SK-N-SH treated with all-trans-retinoic acid at 6 μM for 48 hours (cell line): ENCODE measurements around the gene ITGA3.

Source experiments
- ATAC-seq: fragments of 200-7000 bp; cut with Tn5 transposase; 3 replicates; pipeline ENCODE4 v1.9.1; 2020; ENCODE audit warnings: mild to moderate bottlenecking, moderate library complexity
- ARNTL ChIP-seq: fragments of 450-650 bp; formaldehyde crosslinking; IDR thresholded peaks from 2 replicates; pipeline ENCODE4 v1.5.0; 2020; ENCODE audit warnings: low read depth, mild to moderate bottlenecking, moderate library complexity, borderline replicate concordance
- BACH2 ChIP-seq: fragments of 250-450 bp; sonication (Bioruptor Pico); IDR thresholded peaks from 2 replicates; pipeline ENCODE4 v1.9.0; 2021; ENCODE audit warnings: mild to moderate bottlenecking, borderline replicate concordance
- CSDC2 ChIP-seq: fragments of 250-450 bp; sonication (Bioruptor Pico); IDR thresholded peaks from 2 replicates; pipeline ENCODE4 v1.5.0; 2020; ENCODE audit warnings: mild to moderate bottlenecking, moderate library complexity
- ESRRG ChIP-seq: fragments of 250-450 bp; sonication (Bioruptor Pico); IDR thresholded peaks from 2 replicates; pipeline ENCODE4 v1.6.1; 2021; ENCODE audit warnings: mild to moderate bottlenecking
- GLIS3 ChIP-seq: fragments of 250-450 bp; sonication (Bioruptor Pico); IDR thresholded peaks from 2 replicates; pipeline ENCODE4 v1.5.0; 2020; ENCODE audit warnings: mild to moderate bottlenecking, moderate library complexity
- ISL1 ChIP-seq: fragments of 250-450 bp; sonication (Bioruptor Pico); IDR thresholded peaks from 2 replicates; pipeline ENCODE4 v2.1.2; 2022; ENCODE audit warnings: mild to moderate bottlenecking, moderate library complexity
- RARB ChIP-seq: fragments of 250-450 bp; sonication (Bioruptor Pico); IDR thresholded peaks from 2 replicates; pipeline ENCODE4 v1.8.0; 2021; ENCODE audit warnings: mild to moderate bottlenecking, moderate library complexity
- SNAI2 ChIP-seq: fragments of 250-450 bp; sonication (Bioruptor Pico); IDR thresholded peaks from 2 replicates; pipeline ENCODE4 v1.5.0; 2020; ENCODE audit warnings: mild to moderate bottlenecking, moderate library complexity
- TCF4 ChIP-seq: fragments of 250-450 bp; sonication (Bioruptor Pico); IDR thresholded peaks from 2 replicates; pipeline ENCODE4 v1.8.0; 2021; ENCODE audit warnings: mild to moderate bottlenecking, moderate library complexity, borderline replicate concordance
- TOX ChIP-seq: fragments of 250-450 bp; sonication (Bioruptor Pico); IDR thresholded peaks from 2 replicates; pipeline ENCODE4 v1.8.0; 2021; ENCODE audit warnings: mild to moderate bottlenecking, moderate library complexity, borderline replicate concordance
- ZC3H10 ChIP-seq: fragments of 250-450 bp; sonication (Bioruptor Pico); IDR thresholded peaks from 2 replicates; pipeline ENCODE4 v1.5.1; 2021; ENCODE audit warnings: mild to moderate bottlenecking, moderate library complexity
- ZFP3 ChIP-seq: fragments of 250-450 bp; sonication (Bioruptor Pico); IDR thresholded peaks from 2 replicates; pipeline ENCODE4 v1.5.0; 2020; ENCODE audit warnings: mild to moderate bottlenecking, moderate library complexity
- ZNF565 ChIP-seq: fragments of 450-650 bp; formaldehyde crosslinking; conservative IDR thresholded peaks from 2 replicates; pipeline ENCODE4 v1.5.0; 2020; ENCODE audit warnings: low read depth, mild to moderate bottlenecking, moderate library complexity
- ZNF70 ChIP-seq: fragments of 450-650 bp; formaldehyde crosslinking; IDR thresholded peaks from 2 replicates; pipeline ENCODE4 v1.5.0; 2020; ENCODE audit warnings: mild to moderate bottlenecking, moderate library complexity
- ZNF8 ChIP-seq: fragments of 450-650 bp; formaldehyde crosslinking; IDR thresholded peaks from 2 replicates; pipeline ENCODE4 v1.5.0; 2020; ENCODE audit warnings: mild to moderate bottlenecking, moderate library complexity
- TF ChIP-seq, protein P1 (sequence below): fragments of 250-450 bp; sonication (Bioruptor Pico); IDR thresholded peaks from 2 replicates; pipeline ENCODE4 v1.8.0; 2021; ENCODE audit warnings: low read depth, mild to moderate bottlenecking, moderate library complexity, borderline replicate concordance
- TF ChIP-seq, protein P2 (sequence below): fragments of 250-450 bp; sonication (Bioruptor Pico); IDR thresholded peaks from 2 replicates; pipeline ENCODE4 v1.5.1; 2020; ENCODE audit warnings: low read depth, mild to moderate bottlenecking, moderate library complexity
- TF ChIP-seq, protein P3 (sequence below): fragments of 250-450 bp; sonication (Bioruptor Pico); IDR thresholded peaks from 2 replicates; pipeline ENCODE4 v1.5.1; 2021; ENCODE audit warnings: mild to moderate bottlenecking, moderate library complexity
- TF ChIP-seq, protein P4 (sequence below): fragments of 250-450 bp; sonication (Bioruptor Pico); IDR thresholded peaks from 2 replicates; pipeline ENCODE4 v1.5.0; 2020; ENCODE audit warnings: mild to moderate bottlenecking, moderate library complexity
- TF ChIP-seq, protein P5 (sequence below): fragments of 250-450 bp; sonication (Bioruptor Pico); IDR thresholded peaks from 2 replicates; pipeline ENCODE4 v1.8.0; 2020; ENCODE audit warnings: mild to moderate bottlenecking, moderate library complexity, borderline replicate concordance

The ITGA3 gene

DNA sequence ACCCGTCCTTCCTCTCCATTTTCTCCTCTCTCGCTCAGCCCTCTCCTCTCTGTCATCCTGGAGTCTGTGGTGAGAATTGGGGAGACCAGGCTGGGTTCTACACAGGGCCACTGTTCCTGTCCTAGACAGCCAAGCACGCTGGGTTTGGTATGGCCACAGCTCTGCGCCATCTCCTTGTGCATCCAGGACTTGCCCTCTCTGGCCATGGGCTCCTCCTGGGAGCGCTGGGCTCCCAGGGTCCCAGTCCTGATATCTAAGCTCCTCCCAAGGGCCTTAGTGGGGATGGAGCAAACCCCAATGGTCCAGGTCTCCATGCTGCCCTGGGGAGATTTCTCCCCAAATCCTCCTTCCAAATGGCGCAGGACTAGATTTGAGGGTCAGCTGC, 27.2 kb upstream of the ITGA3 start:
- 0 out of 2 replicates have a peak, but pooled peaks have one; percentile 4 for TF ChIP-seq CSDC2 (CRISPR knock-in tag)
- TF ChIP-seq ZFP3 (CRISPR knock-in tag): 0 out of 2 replicates have a peak, but pooled peaks have one; percentile 15
- TF ChIP-seq, protein P1, sequence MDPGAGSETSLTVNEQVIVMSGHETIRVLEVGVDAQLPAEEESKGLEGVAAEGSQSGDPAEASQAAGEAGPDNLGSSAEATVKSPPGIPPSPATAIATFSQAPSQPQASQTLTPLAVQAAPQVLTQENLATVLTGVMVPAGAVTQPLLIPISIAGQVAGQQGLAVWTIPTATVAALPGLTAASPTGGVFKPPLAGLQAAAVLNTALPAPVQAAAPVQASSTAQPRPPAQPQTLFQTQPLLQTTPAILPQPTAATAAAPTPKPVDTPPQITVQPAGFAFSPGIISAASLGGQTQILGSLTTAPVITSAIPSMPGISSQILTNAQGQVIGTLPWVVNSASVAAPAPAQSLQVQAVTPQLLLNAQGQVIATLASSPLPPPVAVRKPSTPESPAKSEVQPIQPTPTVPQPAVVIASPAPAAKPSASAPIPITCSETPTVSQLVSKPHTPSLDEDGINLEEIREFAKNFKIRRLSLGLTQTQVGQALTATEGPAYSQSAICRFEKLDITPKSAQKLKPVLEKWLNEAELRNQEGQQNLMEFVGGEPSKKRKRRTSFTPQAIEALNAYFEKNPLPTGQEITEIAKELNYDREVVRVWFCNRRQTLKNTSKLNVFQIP: no peak
- no peak for TF ChIP-seq ZNF70 (CRISPR knock-in tag)
- peak; percentile 5 for ATAC-seq

DNA sequence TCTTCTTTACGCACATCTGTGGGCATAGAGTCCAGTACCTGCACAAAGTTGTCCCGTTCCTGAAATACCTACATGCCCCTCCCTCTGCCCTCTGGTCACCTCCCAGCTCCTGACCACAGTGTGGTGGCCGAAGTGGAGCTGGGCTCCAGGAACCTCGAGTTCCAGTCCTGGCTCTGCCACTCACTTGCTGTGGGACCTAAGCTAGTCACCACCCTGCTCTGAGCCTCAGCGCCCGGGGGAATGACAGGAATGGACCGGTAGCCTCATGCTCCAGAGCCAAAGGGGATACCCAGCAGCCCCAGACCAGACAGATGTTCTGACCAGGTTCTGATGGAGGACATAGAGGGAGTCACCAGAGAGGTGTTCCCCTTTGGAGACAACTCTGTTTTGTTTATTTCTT, 26.7 kb upstream of the ITGA3 start:
- ATAC-seq: no peak

DNA sequence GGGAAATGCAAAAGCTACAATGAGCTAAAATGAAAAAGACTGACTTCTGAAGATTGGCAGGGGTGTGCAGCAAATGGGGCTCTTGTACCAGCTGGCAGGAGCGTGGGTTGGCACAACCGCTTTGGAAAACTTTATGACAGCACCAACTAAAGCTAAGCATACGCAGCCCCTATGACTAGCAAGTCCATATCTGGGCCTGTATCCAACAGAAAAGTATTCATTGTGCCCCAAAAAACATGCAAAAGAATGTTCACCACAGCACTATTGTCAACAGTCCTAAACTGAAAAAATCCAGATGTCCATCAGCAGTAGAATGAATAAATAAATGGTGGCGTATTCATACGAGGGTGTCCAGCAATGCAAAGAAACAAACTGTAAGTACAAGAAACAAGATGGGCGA, 22.6 kb upstream of the ITGA3 start:
- ATAC-seq: peak; percentile 64
- TF ChIP-seq BACH2 (CRISPR knock-in tag): no peak
- no peak for TF ChIP-seq RARB (CRISPR knock-in tag)
- TF ChIP-seq ISL1 (CRISPR knock-in tag): peak; percentile 41
- no peak for TF ChIP-seq ZNF8 (CRISPR knock-in tag)
- TF ChIP-seq, protein P2, sequence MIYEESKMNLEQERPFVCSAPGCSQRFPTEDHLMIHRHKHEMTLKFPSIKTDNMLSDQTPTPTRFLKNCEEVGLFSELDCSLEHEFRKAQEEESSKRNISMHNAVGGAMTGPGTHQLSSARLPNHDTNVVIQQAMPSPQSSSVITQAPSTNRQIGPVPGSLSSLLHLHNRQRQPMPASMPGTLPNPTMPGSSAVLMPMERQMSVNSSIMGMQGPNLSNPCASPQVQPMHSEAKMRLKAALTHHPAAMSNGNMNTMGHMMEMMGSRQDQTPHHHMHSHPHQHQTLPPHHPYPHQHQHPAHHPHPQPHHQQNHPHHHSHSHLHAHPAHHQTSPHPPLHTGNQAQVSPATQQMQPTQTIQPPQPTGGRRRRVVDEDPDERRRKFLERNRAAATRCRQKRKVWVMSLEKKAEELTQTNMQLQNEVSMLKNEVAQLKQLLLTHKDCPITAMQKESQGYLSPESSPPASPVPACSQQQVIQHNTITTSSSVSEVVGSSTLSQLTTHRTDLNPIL: no peak
- TF ChIP-seq ZFP3 (CRISPR knock-in tag): peak; percentile 66; the same call in 1 of the 2 replicates

More for the DNA sequence above, 26.7 kb upstream of the ITGA3 start:
- TF ChIP-seq, protein P3, sequence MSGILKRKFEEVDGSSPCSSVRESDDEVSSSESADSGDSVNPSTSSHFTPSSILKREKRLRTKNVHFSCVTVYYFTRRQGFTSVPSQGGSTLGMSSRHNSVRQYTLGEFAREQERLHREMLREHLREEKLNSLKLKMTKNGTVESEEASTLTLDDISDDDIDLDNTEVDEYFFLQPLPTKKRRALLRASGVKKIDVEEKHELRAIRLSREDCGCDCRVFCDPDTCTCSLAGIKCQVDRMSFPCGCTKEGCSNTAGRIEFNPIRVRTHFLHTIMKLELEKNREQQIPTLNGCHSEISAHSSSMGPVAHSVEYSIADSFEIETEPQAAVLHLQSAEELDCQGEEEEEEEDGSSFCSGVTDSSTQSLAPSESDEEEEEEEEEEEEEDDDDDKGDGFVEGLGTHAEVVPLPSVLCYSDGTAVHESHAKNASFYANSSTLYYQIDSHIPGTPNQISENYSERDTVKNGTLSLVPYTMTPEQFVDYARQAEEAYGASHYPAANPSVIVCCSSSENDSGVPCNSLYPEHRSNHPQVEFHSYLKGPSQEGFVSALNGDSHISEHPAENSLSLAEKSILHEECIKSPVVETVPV: no peak
- TF ChIP-seq, protein P4, sequence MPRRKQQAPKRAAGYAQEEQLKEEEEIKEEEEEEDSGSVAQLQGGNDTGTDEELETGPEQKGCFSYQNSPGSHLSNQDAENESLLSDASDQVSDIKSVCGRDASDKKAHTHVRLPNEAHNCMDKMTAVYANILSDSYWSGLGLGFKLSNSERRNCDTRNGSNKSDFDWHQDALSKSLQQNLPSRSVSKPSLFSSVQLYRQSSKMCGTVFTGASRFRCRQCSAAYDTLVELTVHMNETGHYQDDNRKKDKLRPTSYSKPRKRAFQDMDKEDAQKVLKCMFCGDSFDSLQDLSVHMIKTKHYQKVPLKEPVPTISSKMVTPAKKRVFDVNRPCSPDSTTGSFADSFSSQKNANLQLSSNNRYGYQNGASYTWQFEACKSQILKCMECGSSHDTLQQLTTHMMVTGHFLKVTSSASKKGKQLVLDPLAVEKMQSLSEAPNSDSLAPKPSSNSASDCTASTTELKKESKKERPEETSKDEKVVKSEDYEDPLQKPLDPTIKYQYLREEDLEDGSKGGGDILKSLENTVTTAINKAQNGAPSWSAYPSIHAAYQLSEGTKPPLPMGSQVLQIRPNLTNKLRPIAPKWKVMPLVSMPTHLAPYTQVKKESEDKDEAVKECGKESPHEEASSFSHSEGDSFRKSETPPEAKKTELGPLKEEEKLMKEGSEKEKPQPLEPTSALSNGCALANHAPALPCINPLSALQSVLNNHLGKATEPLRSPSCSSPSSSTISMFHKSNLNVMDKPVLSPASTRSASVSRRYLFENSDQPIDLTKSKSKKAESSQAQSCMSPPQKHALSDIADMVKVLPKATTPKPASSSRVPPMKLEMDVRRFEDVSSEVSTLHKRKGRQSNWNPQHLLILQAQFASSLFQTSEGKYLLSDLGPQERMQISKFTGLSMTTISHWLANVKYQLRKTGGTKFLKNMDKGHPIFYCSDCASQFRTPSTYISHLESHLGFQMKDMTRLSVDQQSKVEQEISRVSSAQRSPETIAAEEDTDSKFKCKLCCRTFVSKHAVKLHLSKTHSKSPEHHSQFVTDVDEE: no peak
- TF ChIP-seq GLIS3 (CRISPR knock-in tag) (no peak), TOX (CRISPR knock-in tag) (no peak), ISL1 (CRISPR knock-in tag) (no peak), ESRRG (CRISPR knock-in tag) (no peak), ZNF70 (CRISPR knock-in tag) (no peak), ZC3H10 (no peak), ZNF8 (CRISPR knock-in tag) (no peak), ZNF565 (CRISPR knock-in tag) (no peak), ARNTL (CRISPR knock-in tag) (no peak), RARB (CRISPR knock-in tag) (no peak), TCF4 (CRISPR knock-in tag) (no peak), SNAI2 (CRISPR knock-in tag) (no peak)
- TF ChIP-seq, protein P1: no peak
- TF ChIP-seq, protein P5, sequence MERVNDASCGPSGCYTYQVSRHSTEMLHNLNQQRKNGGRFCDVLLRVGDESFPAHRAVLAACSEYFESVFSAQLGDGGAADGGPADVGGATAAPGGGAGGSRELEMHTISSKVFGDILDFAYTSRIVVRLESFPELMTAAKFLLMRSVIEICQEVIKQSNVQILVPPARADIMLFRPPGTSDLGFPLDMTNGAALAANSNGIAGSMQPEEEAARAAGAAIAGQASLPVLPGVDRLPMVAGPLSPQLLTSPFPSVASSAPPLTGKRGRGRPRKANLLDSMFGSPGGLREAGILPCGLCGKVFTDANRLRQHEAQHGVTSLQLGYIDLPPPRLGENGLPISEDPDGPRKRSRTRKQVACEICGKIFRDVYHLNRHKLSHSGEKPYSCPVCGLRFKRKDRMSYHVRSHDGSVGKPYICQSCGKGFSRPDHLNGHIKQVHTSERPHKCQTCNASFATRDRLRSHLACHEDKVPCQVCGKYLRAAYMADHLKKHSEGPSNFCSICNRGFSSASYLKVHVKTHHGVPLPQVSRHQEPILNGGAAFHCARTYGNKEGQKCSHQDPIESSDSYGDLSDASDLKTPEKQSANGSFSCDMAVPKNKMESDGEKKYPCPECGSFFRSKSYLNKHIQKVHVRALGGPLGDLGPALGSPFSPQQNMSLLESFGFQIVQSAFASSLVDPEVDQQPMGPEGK: no peak
- TF ChIP-seq, protein P2: no peak
- TF ChIP-seq, all 23 proteins: peak for 0
